HG02840 (cell line): ENCODE measurements around the gene TBC1D22B.
"Not testable (repeated sequence)": the region's sequence is repeated elsewhere in the genome, so short reads cannot be mapped to it uniquely, and the experiment has no call there.

Source experiments
- ATAC-seq: cut with Tn5 transposase; IDR thresholded peaks from one replicate; pipeline ENCODE4 v1.9.1; 2021; ENCODE audit warnings: mild to moderate bottlenecking, moderate library complexity, moderate number of reproducible peaks; ENCODE audit not compliant: unreplicated experiment, low FRiP score

TBC1D22B gene

DNA sequence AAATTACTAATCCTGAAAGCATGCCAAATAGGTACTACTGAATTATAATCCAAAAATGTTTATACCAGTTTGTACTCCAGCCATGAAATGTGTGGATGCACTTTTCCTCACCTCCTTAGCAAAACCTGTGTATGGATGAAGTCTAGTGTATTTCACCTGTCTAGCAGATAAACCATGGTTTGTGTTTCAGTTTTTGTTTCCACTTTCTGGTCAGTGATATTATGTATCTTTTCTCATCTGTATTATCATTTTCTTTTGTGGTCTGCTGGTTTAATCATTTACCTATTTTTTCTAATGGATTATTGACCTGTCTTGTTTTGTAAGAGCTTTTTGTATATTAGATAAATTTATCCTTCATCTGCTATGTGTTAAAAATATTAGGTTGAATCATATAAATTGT, 41.4 kb downstream of the TBC1D22B start:
- ATAC-seq: no peak

GRCh38 chr6:37299990-37300389, 42.4 kb downstream of the TBC1D22B start:
- ATAC-seq: no peak

DNA sequence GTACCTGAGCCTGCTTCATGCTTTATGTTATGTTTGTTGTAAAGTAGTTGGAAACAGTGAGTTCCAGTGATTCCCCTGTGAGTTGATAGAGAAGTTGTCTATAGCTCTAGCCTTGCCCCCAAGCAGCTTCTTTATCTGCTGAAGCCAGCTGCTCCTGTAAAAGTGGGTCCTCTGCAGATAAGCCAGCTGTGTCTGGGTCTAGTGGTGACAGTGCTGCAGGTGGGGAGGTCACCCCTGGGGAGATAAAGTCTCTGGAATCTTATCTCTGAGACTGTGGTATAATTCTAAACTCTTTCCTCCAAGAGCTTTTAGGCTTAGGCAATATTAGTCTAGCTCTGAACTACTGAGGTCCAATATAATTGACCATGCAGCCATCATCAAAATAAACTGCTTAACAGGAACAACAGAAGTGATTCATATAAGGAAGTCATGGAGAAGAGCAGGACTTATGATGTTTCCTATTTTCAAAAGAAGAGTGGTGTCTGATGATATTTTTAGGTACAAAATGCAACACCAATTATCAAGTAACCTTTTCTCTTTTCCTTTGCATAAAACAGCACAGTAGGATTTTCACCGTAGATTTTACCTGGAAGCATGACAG, 44.6 kb downstream of the TBC1D22B start:
- ATAC-seq: no peak

DNA sequence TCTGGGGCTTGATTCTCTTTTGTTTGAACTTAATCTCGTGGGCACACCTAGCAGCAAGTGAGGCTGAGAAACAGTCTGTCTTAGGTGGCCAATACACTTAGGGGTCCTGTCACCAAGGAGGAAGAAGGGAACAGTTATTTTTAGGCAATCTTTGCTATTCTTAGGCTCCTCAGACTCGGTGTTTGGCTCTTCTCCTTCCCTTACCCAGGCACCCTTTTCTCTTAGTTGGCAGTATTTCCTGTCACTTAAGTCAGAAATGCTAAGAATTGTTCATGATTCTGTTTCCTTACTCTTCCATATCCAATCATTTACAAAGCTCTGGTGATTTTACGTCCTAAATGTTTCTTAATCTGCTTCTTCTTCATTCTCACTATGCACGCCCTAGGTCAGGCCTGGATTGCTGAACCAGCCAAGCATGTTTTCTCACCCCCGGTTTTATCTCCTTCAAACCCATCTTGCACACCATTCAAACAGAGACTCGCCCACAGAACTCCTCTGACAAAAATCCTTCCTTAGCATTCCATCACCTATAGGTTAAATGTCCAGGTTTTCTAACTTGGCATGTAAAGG, 45.6 kb downstream of the TBC1D22B start:
- no peak for ATAC-seq

GRCh38 chr6:37303891-37304503, 46.4 kb downstream of the TBC1D22B start:
- no peak for ATAC-seq

DNA sequence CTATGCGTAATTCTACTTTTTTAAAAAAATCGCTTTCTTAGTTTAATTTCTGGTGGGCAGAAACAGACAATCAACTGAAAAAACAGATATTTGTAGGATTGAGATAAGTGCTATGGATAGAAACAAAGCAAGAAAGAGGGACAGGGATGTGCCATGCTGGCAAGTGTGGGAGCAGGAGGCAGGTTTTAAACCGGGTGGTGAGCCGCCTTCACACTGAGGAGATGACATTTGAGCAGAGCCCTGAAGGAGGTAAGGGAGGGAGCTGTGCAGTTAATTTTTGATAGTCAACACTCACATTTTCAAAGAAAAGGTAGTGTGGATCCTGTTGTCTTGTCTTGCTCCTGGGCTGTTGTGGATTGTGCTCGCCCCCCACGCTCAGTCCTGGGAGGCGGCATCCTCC, 47.2 kb downstream of the TBC1D22B start:
- ATAC-seq: no peak

DNA sequence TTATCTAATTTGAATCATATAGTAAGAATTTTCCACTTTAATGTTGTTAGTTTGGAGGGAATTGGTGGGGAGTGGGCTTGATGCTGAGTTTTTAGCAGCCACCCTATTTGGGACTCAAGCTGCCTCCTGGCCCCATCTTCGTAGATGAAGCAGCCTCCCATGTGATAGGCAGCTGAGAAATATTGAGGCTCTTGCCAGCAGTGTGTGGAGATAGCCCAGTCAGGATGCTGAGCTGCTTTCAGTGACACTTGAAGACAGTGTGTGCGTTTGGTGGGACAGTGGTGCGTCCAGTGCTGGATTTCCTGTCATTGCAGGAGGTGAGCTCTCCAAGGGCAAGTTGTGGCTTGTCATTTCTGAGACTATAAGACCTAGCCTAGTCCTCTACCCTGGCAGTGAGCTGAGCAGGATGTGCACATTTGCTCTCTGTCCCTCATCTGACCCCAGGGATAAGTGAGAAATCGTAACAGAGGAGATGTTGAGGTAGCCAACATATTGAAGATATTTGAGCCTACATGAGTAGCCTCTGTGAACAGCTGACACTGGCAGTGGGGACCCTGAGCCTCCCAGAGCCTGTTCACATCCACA, 48.4 kb downstream of the TBC1D22B start:
- ATAC-seq: no peak

GRCh38 chr6:37306624-37307222, 49.2 kb downstream of the TBC1D22B start:
- no peak for ATAC-seq

- not testable (repeated sequence) for ATAC-seq
Measured at GRCh38 chr6:37307484-37307883, 49.9 kb downstream of the TBC1D22B start.

DNA sequence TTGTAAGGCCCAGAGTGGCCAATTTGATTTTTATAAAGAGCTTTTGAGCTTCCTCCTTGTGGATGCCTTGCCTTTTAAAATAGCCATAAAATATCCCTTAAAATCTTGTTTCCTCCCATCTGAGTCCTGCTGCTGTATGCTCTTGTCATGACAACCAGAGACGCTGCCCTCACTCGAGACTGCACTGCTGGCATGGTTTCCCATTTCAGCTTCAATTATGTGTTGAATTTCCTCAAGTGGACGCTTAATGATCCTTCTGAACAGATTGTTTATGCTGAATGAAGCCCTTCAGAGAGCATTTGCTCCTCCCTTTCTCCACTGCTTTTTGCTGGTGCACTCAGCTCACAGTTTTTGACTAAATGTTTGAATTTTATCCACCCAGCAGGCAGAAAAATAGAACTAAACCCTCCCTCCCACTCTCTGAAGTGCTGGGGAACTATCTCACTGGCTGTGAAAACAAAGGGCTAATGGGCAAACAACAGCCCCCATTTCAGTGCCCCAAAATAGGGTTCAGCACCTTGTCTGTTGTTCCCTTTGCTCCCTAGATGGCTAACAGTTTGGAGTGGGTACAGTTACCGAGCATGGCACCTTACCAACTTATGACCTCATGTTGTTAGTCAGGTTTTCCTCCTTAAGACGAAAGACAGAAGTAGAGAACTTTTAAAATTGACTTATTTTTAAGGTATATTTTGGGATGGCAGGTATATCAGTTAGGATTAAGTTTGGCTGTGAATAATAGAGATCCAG, 50.7 kb downstream of the TBC1D22B start:
- ATAC-seq: no peak

- no peak for ATAC-seq
Measured at GRCh38 chr6:37309046-37309445, 51.5 kb downstream of the TBC1D22B start.

- no peak for ATAC-seq
Measured at GRCh38 chr6:37309692-37310091, 52.1 kb downstream of the TBC1D22B start.

GRCh38 chr6:37310966-37311365, 53.4 kb downstream of the TBC1D22B start:
- ATAC-seq: no peak

- ATAC-seq: no peak
Measured at GRCh38 chr6:37311741-37312473, 54.3 kb downstream of the TBC1D22B start.

DNA sequence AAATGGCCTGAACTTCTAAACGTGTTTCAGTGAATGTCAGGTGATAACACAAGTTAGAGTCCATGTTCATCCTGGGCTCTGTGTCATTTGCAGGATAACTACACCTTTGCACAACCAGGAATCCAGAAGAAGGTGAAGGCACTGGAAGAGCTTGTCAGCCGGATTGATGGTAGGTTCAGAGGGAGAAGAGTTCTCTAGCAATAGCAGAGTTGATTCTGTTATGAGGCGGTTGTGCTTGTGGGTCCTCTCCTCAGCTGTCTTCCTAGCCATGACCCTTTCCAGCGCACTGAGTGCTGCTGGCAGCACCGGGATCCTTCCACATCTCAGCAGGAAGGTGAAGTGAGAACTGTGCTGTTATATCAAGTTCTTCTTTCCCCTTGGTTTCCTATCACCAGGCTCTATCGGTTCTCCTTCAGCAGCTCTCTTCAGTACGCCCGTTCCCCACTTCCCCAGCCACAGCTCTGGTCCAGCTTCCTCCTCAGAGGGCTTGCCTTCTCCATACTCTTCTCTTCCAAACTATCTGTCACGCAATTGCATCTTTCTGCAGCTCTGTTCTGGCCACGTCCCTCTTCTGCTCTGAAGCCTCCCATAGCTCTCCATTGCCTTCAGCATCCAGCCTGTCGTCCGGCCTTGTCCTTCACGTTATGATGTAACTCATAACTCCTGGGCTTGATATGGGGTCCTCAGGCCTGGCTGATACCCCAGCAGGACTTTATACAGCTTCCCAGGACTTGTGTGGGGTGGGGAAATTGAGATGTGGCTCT, 56.3 kb downstream of the TBC1D22B start:
- no peak for ATAC-seq

- ATAC-seq: no peak
Measured at GRCh38 chr6:37314487-37315156, 57.0 kb downstream of the TBC1D22B start.

- ATAC-seq: no peak
Measured at GRCh38 chr6:37315157-37315515, 57.6 kb downstream of the TBC1D22B start.

- ATAC-seq: no peak
Measured at GRCh38 chr6:37316071-37316470, 58.5 kb downstream of the TBC1D22B start.
